Neural cell (in vitro differentiated cells): ENCODE measurements around the gene SPINK2. TPM values are rescaled to one million over a fixed set of nuclear protein-coding genes. Genes with fewer than 3 reads are reported as not detected.

Source experiments
- H2AFZ ChIP-seq: fragments of 200-600, 300-800 bp; sonication (generic), shearing (Covaris generic); 2 replicates; pipeline ENCODE4 v1.6.0; 2014; ENCODE audit warnings: low read depth, mild to moderate bottlenecking, antibody characterized with exemption, low read length, moderate library complexity
- H3F3A ChIP-seq: fragments of 200-600 bp; shearing (Covaris generic); 2 replicates; pipeline ENCODE4 v1.6.1; 2016; ENCODE audit warnings: mild to moderate bottlenecking, moderate library complexity, mixed read lengths, antibody characterized with exemption, low read length; ENCODE audit not compliant: insufficient read depth, poor library complexity, severe bottlenecking
- H3K27ac ChIP-seq: fragments of 200-600, 300-800 bp; sonication (generic), shearing (Covaris generic); 2 replicates; pipeline ENCODE4 v1.5.1; 2014; ENCODE audit warnings: mild to moderate bottlenecking, low read length, moderate library complexity
- H3K27me3 ChIP-seq: fragments of 300-800, 200-600 bp; sonication (generic), shearing (Covaris generic); 2 replicates; pipeline ENCODE4 v1.6.0; 2014; ENCODE audit warnings: mild to moderate bottlenecking, low read depth, low read length, moderate library complexity; ENCODE audit not compliant: insufficient read depth
- H3K36me3 ChIP-seq: fragments of 300-800, 200-600 bp; sonication (generic), shearing (Covaris generic); 2 replicates; pipeline ENCODE4 v1.5.1; 2014; ENCODE audit warnings: mild to moderate bottlenecking, antibody characterized with exemption, low read length, moderate library complexity; ENCODE audit not compliant: insufficient read depth
- H3K4me2 ChIP-seq: fragments of 300-800, 200-600 bp; sonication (generic), shearing (Covaris generic); 2 replicates; pipeline ENCODE4 v1.6.0; 2014; ENCODE audit warnings: mild to moderate bottlenecking, low read length
- H3K4me3 ChIP-seq: fragments of 300-800, 200-600 bp; sonication (generic), shearing (Covaris generic); 2 replicates; pipeline ENCODE4 v1.5.1; 2014; ENCODE audit warnings: mild to moderate bottlenecking, low read length, moderate library complexity
- H3K79me2 ChIP-seq: fragments of 200-600 bp; shearing (Covaris generic); replicated peaks from 2 replicates; pipeline ENCODE4 v1.6.0; 2014; ENCODE audit warnings: mild to moderate bottlenecking, low read length, moderate library complexity; ENCODE audit not compliant: insufficient read depth
- H3K9ac ChIP-seq: fragments of 300-800, 200-600 bp; sonication (generic), shearing (Covaris generic); 2 replicates; pipeline ENCODE4 v1.6.1; 2016; ENCODE audit warnings: mild to moderate bottlenecking, low read length, mixed read lengths
- H3K9me2 ChIP-seq: fragments of 200-600 bp; shearing (Covaris generic); 2 replicates; pipeline ENCODE4 v1.6.1; 2016; ENCODE audit warnings: mild to moderate bottlenecking, low read length, mixed read lengths; ENCODE audit not compliant: insufficient read depth
- H3K9me3 ChIP-seq: fragments of 200-600, 300-800 bp; sonication (generic), shearing (Covaris generic); 2 replicates; pipeline ENCODE4 v1.6.1; 2016; ENCODE audit warnings: mild to moderate bottlenecking, mixed run types, low read length, moderate library complexity, mixed read lengths
- H4K20me1 ChIP-seq: fragments of 200-600 bp; shearing (Covaris generic); 2 replicates; pipeline ENCODE4 v1.6.1; 2016; ENCODE audit warnings: mild to moderate bottlenecking, mixed run types; ENCODE audit not compliant: insufficient read depth
- EP300 ChIP-seq: fragments of 450-650 bp; conservative IDR thresholded peaks from 2 replicates; pipeline ENCODE4 v1.6.1; 2014; ENCODE audit warnings: antibody characterized with exemption, mild to moderate bottlenecking, moderate library complexity; ENCODE audit not compliant: poor library complexity, severe bottlenecking
- EZH2 ChIP-seq: fragments of 200-600, 300-800 bp; shearing (Covaris generic), sonication (generic); IDR thresholded peaks from 2 replicates; pipeline ENCODE4 v1.6.1; 2014; ENCODE audit warnings: antibody characterized with exemption, low read length, borderline replicate concordance, mild to moderate bottlenecking; ENCODE audit not compliant: insufficient read depth, poor library complexity, severe bottlenecking
- MXI1 ChIP-seq: fragments of 450-650 bp; conservative IDR thresholded peaks from 2 replicates; pipeline ENCODE4 v1.6.1; 2014; ENCODE audit warnings: antibody characterized with exemption, mild to moderate bottlenecking; ENCODE audit not compliant: poor library complexity, severe bottlenecking
- POLR2AphosphoS5 ChIP-seq: IDR thresholded peaks from 2 replicates; pipeline ENCODE4 v1.6.1; 2012
- RAD21 ChIP-seq: fragments of 450-650 bp; conservative IDR thresholded peaks from 2 replicates; pipeline ENCODE4 v1.6.1; 2014; ENCODE audit warnings: antibody characterized with exemption, mild to moderate bottlenecking, moderate library complexity
- SMC3 ChIP-seq: fragments of 450-650 bp; conservative IDR thresholded peaks from 2 replicates; pipeline ENCODE4 v1.6.1; 2014; ENCODE audit warnings: antibody characterized with exemption, mild to moderate bottlenecking, moderate library complexity; ENCODE audit not compliant: poor library complexity
- TAF1 ChIP-seq: IDR thresholded peaks from 2 replicates; pipeline ENCODE4 v1.6.1; 2012; ENCODE audit warnings: low read depth
- polyA plus RNA-seq: library from polyadenylated mRNA; depleted of rRNA; stranded (reverse); fragments of >200 nt; gene quantifications from 2 replicates; pipeline ENCODE4 v1.2.3, GENCODE V29; 2014
- TF ChIP-seq, protein P1 (sequence below): fragments of 450-650 bp; IDR thresholded peaks from 2 replicates; pipeline ENCODE4 v1.5.1; 2014; ENCODE audit warnings: antibody characterized with exemption, mild to moderate bottlenecking, moderate library complexity; ENCODE audit not compliant: poor library complexity, severe bottlenecking
- TF ChIP-seq, protein P2 (sequence below): IDR thresholded peaks from 2 replicates; pipeline ENCODE4 v1.6.1; 2012; ENCODE audit warnings: borderline replicate concordance

SPINK2 gene
- polyA plus RNA-seq, 1 donor from 2014 or later = 1.4 TPM

DNA sequence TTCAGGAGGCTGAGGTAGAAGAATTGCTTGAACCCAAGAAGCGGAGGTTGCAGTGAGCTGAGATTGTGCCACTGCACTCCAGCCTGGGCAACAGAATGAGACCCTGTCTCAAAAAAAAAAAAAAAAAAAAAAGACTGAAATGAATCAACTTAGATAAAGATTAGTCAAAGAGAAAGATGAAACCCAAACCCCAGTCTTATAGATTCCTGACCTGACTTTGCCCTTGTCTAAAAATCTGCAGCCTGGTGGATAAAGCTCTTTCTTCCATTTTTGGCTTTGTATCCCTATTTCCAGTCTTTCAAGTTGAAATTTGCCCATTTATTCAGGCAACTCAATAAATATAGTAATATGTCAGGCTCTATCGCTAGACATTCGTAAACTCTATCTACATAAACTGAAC lies 39.3 kb upstream of the SPINK2 start:
- Histone ChIP-seq H3K36me3 (no peaks in the 10 kb centered on the region), H3F3A (no peaks in the 10 kb centered on the region), H3K9me3 (no peaks in the 10 kb centered on the region), H3K9me2 (no peaks in the 10 kb centered on the region), H4K20me1 (no peaks in the 10 kb centered on the region), H2AFZ (no peak overlapping the region), H3K4me3 (no peak overlapping the region), H3K79me2 (no peaks in the 10 kb centered on the region), H3K9ac (no peak overlapping the region), H3K27me3 (no peaks in the 10 kb centered on the region), H3K27ac (no peak overlapping the region), H3K4me2 (no peak overlapping the region)
- TF ChIP-seq RAD21 (no peak), POLR2AphosphoS5 (no peak), TAF1 (no peak), EP300 (no peak), MXI1 (no peak), EZH2 (no peak), SMC3 (no peak)
- TF ChIP-seq, protein P1, sequence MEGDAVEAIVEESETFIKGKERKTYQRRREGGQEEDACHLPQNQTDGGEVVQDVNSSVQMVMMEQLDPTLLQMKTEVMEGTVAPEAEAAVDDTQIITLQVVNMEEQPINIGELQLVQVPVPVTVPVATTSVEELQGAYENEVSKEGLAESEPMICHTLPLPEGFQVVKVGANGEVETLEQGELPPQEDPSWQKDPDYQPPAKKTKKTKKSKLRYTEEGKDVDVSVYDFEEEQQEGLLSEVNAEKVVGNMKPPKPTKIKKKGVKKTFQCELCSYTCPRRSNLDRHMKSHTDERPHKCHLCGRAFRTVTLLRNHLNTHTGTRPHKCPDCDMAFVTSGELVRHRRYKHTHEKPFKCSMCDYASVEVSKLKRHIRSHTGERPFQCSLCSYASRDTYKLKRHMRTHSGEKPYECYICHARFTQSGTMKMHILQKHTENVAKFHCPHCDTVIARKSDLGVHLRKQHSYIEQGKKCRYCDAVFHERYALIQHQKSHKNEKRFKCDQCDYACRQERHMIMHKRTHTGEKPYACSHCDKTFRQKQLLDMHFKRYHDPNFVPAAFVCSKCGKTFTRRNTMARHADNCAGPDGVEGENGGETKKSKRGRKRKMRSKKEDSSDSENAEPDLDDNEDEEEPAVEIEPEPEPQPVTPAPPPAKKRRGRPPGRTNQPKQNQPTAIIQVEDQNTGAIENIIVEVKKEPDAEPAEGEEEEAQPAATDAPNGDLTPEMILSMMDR = no peak
- TF ChIP-seq, protein P2, sequence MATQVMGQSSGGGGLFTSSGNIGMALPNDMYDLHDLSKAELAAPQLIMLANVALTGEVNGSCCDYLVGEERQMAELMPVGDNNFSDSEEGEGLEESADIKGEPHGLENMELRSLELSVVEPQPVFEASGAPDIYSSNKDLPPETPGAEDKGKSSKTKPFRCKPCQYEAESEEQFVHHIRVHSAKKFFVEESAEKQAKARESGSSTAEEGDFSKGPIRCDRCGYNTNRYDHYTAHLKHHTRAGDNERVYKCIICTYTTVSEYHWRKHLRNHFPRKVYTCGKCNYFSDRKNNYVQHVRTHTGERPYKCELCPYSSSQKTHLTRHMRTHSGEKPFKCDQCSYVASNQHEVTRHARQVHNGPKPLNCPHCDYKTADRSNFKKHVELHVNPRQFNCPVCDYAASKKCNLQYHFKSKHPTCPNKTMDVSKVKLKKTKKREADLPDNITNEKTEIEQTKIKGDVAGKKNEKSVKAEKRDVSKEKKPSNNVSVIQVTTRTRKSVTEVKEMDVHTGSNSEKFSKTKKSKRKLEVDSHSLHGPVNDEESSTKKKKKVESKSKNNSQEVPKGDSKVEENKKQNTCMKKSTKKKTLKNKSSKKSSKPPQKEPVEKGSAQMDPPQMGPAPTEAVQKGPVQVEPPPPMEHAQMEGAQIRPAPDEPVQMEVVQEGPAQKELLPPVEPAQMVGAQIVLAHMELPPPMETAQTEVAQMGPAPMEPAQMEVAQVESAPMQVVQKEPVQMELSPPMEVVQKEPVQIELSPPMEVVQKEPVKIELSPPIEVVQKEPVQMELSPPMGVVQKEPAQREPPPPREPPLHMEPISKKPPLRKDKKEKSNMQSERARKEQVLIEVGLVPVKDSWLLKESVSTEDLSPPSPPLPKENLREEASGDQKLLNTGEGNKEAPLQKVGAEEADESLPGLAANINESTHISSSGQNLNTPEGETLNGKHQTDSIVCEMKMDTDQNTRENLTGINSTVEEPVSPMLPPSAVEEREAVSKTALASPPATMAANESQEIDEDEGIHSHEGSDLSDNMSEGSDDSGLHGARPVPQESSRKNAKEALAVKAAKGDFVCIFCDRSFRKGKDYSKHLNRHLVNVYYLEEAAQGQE = no peak

DNA sequence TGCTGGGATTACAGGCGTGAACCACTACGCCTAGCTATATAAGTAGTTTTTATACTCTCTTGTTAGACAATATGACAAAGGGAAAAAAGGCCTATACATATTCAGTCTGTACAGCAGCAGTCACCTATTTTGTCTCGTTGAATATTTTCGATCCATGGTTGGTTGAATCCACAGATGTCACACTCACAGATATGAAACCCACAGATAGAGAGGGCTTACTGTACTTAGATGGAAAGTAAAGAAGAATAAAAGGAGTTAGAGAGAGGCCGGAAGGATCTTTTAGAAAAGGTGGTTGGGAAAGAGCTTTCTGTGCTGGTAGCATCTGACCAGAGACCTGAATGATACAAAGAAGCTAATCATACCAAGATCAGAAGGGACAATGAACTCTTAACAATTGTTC lies 38.3 kb upstream of the SPINK2 start:
- no peak for TF ChIP-seq MXI1
- TF ChIP-seq POLR2AphosphoS5 = no peak
- no peak for TF ChIP-seq EP300
- TF ChIP-seq SMC3 = no peak
- TF ChIP-seq EZH2 = no peak
- no peak for TF ChIP-seq RAD21
- H4K20me1 ChIP-seq = no peaks in the 10 kb centered on the region
- no peaks in the 10 kb centered on the region for H3K9me2 ChIP-seq
- H3F3A ChIP-seq = no peaks in the 10 kb centered on the region
- no peak overlapping the region for H3K4me2 ChIP-seq
- no peaks in the 10 kb centered on the region for H3K36me3 ChIP-seq
- H3K9me3 ChIP-seq = no peaks in the 10 kb centered on the region
- H3K27ac ChIP-seq = no peak overlapping the region
- H3K4me3 ChIP-seq = no peak overlapping the region
- H3K27me3 ChIP-seq = no peaks in the 10 kb centered on the region
- H3K79me2 ChIP-seq = no peaks in the 10 kb centered on the region
- no peak overlapping the region for H3K9ac ChIP-seq
- H2AFZ ChIP-seq = no peak overlapping the region
